OCI-LY7 (cell line): ENCODE results near the gene PLA2R1.

ENCODE experiments used
- CTCF ChIP-seq: fragments of 200-600 bp; sonication (generic); conservative IDR thresholded peaks from 2 replicates; pipeline ENCODE4 v1.5.1; 2014; ENCODE audit warnings: mild to moderate bottlenecking, antibody characterized with exemption, low read length, moderate library complexity, mixed read lengths
- EZH2phosphoT487 ChIP-seq: fragments of 200-600 bp; sonication (generic); IDR thresholded peaks from 2 replicates; pipeline ENCODE4 v1.6.1; 2018; ENCODE audit warnings: low read depth, borderline replicate concordance, mild to moderate bottlenecking, mixed run types, antibody characterized with exemption, low read length, moderate library complexity, mixed read lengths

GRCh38 chr2:159891267-159891588, 171.2 kb downstream of the PLA2R1 start:
- no peak for TF ChIP-seq CTCF
- no peak for TF ChIP-seq EZH2phosphoT487
